Parathyroid adenoma (tissue), 2 donors: ENCODE results near the gene RAD51AP1.

Experiments used
- H2AFZ ChIP-seq: fragments of 300-600 bp; sonication (generic); one replicate; pipeline ENCODE4 v1.7.0; 2017; ENCODE audit warnings: antibody characterized with exemption, mild to moderate bottlenecking
- H3K27ac ChIP-seq: fragments of 300-600 bp; sonication (generic); one replicate; pipeline ENCODE4 v1.7.0; 2017
- H3K27me3 ChIP-seq: fragments of 300-600 bp; sonication (generic); one replicate; pipeline ENCODE4 v1.7.0; 2017; ENCODE audit warnings: low read length; ENCODE audit not compliant: control insufficient read depth, insufficient read depth
- H3K36me3 ChIP-seq: fragments of 300-600 bp; sonication (generic); one replicate; pipeline ENCODE4 v1.7.0; 2017; ENCODE audit warnings: low read length; ENCODE audit not compliant: control insufficient read depth, insufficient read depth
- H3K4me1 ChIP-seq: fragments of 300-600 bp; sonication (generic); one replicate; pipeline ENCODE4 v1.7.0; 2017; ENCODE audit warnings: control low read depth
- H3K4me2 ChIP-seq: fragments of 300-600 bp; sonication (generic); one replicate; pipeline ENCODE4 v1.7.0; 2017; ENCODE audit warnings: low read length
- H3K4me3 ChIP-seq: fragments of 300-600 bp; sonication (generic); one replicate; pipeline ENCODE4 v1.7.0; 2017; ENCODE audit warnings: low read depth, low read length
- H3K79me2 ChIP-seq: fragments of 300-600 bp; sonication (generic); one replicate; pipeline ENCODE4 v1.7.0; 2017; ENCODE audit warnings: control low read depth
- H3K9ac ChIP-seq: fragments of 300-600 bp; sonication (generic); one replicate; pipeline ENCODE4 v1.7.0; 2017; ENCODE audit warnings: mild to moderate bottlenecking
- H3K9me3 ChIP-seq: fragments of 300-600 bp; sonication (generic); one replicate; pipeline ENCODE4 v1.7.0; 2017; ENCODE audit warnings: low read length; ENCODE audit not compliant: control insufficient read depth
- TF ChIP-seq, protein P1 (sequence below): fragments of 300-600 bp; sonication (generic); IDR thresholded peaks from one replicate; pipeline ENCODE4 v1.7.0; 2017; ENCODE audit warnings: antibody characterized with exemption, mild to moderate bottlenecking
- donor health status: primary hyperparathyroidism.

Gene RAD51AP1

DNA sequence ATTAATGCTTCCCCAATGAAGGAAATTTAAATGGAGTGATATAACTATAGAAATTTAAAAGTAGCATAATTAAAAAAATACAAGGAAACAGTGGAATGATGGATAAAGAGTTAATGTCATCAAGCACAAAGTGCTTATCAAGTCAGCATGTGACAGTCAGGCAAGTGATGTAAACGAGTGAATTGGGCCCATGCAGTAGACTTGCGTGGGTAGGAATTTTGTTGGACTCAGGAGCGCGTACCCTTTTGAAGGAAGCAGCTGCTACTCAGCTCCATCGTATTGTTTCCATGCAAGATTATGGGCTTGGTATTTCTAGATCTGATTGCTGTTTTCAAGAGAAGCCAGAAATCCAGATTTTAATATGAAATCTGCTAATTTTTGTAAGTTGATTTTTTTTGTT, 18.9 kb downstream of the RAD51AP1 start:
- Histone ChIP-seq H3K9me3 (no peaks in the 10 kb centered on the region), H3K4me3 (no peak overlapping the region), H3K79me2 (no peaks in the 10 kb centered on the region), H3K27ac (no peak overlapping the region), H3K9ac (no peak overlapping the region), H3K4me2 (no peak overlapping the region), H3K4me1 (peaks cover 4% of the 10 kb centered on the region), H2AFZ (no peak overlapping the region), H3K36me3 (no peaks in the 10 kb centered on the region), H3K27me3 (no peaks in the 10 kb centered on the region)
- TF ChIP-seq, protein P1, sequence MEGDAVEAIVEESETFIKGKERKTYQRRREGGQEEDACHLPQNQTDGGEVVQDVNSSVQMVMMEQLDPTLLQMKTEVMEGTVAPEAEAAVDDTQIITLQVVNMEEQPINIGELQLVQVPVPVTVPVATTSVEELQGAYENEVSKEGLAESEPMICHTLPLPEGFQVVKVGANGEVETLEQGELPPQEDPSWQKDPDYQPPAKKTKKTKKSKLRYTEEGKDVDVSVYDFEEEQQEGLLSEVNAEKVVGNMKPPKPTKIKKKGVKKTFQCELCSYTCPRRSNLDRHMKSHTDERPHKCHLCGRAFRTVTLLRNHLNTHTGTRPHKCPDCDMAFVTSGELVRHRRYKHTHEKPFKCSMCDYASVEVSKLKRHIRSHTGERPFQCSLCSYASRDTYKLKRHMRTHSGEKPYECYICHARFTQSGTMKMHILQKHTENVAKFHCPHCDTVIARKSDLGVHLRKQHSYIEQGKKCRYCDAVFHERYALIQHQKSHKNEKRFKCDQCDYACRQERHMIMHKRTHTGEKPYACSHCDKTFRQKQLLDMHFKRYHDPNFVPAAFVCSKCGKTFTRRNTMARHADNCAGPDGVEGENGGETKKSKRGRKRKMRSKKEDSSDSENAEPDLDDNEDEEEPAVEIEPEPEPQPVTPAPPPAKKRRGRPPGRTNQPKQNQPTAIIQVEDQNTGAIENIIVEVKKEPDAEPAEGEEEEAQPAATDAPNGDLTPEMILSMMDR: no peak

DNA sequence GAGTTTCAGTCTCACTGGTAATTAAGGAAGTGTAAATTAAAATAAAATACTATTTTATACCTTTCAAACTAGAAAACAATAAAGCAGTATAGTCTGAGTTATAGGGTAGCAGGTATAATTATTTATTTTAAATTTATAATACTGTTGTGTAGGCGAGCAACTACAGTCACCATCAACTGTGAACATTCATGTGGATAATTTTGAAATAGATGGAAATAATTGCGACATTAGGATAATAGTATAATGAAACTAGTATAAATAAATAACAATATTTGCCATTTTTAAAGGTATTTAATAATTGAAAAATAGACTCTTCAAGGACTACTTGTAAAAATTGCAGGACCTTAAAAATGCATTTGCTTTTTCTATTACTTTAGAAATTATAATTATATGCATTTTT, 19.5 kb downstream of the RAD51AP1 start:
- Histone ChIP-seq H2AFZ (no peak overlapping the region), H3K4me3 (no peak overlapping the region), H3K27ac (no peak overlapping the region), H3K27me3 (no peaks in the 10 kb centered on the region), H3K4me2 (no peak overlapping the region), H3K4me1 (peaks cover 4% of the 10 kb centered on the region), H3K9me3 (no peaks in the 10 kb centered on the region), H3K36me3 (no peaks in the 10 kb centered on the region), H3K9ac (no peak overlapping the region), H3K79me2 (no peaks in the 10 kb centered on the region)
- TF ChIP-seq, protein P1: no peak

DNA sequence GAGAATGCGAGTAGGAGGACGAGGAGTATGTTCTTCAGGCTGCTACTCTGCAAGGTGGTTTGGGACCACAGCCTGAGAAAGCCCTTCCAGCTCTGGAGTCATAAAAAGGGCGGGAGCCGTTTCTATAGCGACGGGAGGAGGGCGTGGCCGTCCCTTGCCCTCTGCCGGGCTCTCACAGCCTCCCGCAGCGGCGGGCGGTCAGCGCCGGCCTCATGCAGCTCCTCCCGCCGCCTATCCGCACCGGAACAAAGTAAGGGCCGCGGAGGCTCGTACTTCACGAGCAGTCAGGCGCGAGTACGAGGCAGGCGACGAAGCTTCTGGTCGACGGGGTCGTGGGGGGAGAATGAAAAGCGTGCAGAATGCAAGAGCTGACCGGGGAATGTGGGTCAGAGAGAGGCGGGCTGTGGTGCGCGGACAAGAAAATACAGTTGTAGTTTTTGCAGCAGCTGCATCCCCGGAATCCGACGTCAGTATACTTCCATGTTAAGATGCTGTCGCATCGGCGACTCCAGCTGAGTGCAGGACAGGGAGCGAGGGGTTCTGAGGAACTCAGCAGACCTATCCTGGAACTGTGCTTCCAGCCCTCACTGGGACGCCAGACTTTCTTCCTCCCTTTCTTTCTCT, 23.5 kb downstream of the RAD51AP1 start, which contains the start of gene DYRK4:
TSS of gene DYRK4 (plus strand) at position 175 of the 624 bp plus-strand sequence. CDS start at position 213, 38 bp downstream.
- Histone ChIP-seq H3K27ac (no peak within 1 kb of the TSS), H3K36me3 (no peaks in the 10 kb centered on the region), H3K4me2 (peak within 1 kb of the TSS; percentile 60), H3K79me2 (no peaks in the 10 kb centered on the region), H3K9me3 (no peaks in the 10 kb centered on the region), H2AFZ (peak within 1 kb of the TSS; percentile 94), H3K4me1 (peaks cover 4% of the 10 kb centered on the region), H3K27me3 (no peaks in the 10 kb centered on the region), H3K4me3 (peak within 1 kb of the TSS; percentile 24), H3K9ac (no peak within 1 kb of the TSS)
- TF ChIP-seq, protein P1: no peak

DNA sequence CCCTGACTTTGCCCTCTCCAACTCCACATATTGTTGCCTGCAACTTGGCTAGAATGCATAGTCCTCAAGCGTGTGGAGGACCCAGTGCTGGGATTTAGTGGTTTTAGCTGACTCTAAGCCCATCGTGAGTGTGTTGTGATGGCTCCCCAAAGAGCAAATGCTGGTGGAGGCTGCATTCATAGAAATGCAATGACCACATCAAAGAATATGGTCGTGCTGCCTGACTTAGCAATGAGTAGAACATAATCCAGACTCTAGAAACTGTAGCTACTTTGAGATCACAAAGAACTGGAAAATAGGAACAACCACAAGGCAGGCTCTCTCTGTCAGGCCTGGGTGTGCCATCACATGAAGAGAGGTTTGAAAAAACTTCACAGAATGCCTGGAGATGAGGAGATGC, 24.6 kb downstream of the RAD51AP1 start:
- H3K27me3 ChIP-seq: no peaks in the 10 kb centered on the region
- TF ChIP-seq, protein P1: no peak
- no peaks in the 10 kb centered on the region for H3K79me2 ChIP-seq
- no peak overlapping the region for H3K4me3 ChIP-seq
- H3K9ac ChIP-seq: no peak overlapping the region
- H3K27ac ChIP-seq: no peak overlapping the region
- H3K36me3 ChIP-seq: no peaks in the 10 kb centered on the region
- H3K9me3 ChIP-seq: no peaks in the 10 kb centered on the region
- H3K4me1 ChIP-seq: peaks cover 4% of the 10 kb centered on the region
- no peak overlapping the region for H3K4me2 ChIP-seq
- peak overlapping the region; percentile 10 for H2AFZ ChIP-seq

DNA sequence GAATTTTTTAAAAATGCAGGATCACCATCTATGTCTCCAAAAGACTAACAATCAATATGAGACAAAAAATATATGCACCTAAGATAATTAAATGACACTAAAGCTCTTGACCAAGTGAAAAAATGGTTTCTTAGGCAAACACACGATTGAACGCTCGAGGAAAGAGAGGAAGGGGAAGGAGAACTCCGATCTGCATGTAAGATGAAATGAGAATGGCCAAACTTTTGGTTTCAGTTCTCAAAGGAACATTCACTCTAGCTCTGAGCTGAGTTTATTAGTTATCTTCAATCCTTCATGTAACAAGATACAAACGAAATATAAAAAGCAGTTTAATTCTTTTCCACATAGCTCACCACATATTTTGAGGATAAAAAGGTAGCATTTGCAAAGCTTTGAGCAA, 26.1 kb downstream of the RAD51AP1 start:
- Histone ChIP-seq H3K4me3 (no peak overlapping the region), H3K4me1 (peaks cover 4% of the 10 kb centered on the region), H3K27me3 (no peaks in the 10 kb centered on the region), H3K27ac (no peak overlapping the region), H2AFZ (no peak overlapping the region), H3K9ac (no peak overlapping the region), H3K9me3 (no peaks in the 10 kb centered on the region), H3K79me2 (no peaks in the 10 kb centered on the region), H3K4me2 (no peak overlapping the region), H3K36me3 (no peaks in the 10 kb centered on the region)
- TF ChIP-seq, protein P1: no peak
